Prostate gland (tissue), 2 donors: ENCODE measurements around the gene IQCC. TPM values are rescaled to one million over a fixed set of nuclear protein-coding genes. Genes with fewer than 3 reads are reported as not detected.
"Not testable (repeated sequence)": the region's sequence is repeated elsewhere in the genome, so short reads cannot be mapped to it uniquely, and the experiment has no call there.

Experiments
- DNase-seq: peaks from one replicate; pipeline ENCODE4 v3.0.0-alpha.2; 2019; ENCODE audit warnings: low spot score
- H3K27ac ChIP-seq, 2 donors: fragments of 200-600 bp; sonication (generic); 2 replicates each; pipeline ENCODE4 v1.5.1; 2017 to 2019
- H3K27me3 ChIP-seq: fragments of 200-600 bp; sonication (generic); replicated peaks from 2 replicates; pipeline ENCODE4 v1.5.1; 2019; ENCODE audit not compliant: insufficient read depth
- H3K36me3 ChIP-seq, 2 donors: fragments of 200-600 bp; sonication (generic); 1 replicate in 1 of 2; 2 replicates in 1 of 2; pipeline versions ENCODE4 v1.5.1 to v1.8.1; 2017 to 2019
- H3K4me1 ChIP-seq: fragments of 200-600 bp; sonication (generic); replicated peaks from 2 replicates; pipeline ENCODE4 v1.5.1; 2019
- H3K4me3 ChIP-seq, 2 donors: fragments of 200-600 bp; sonication (generic); 2 replicates each; pipeline ENCODE4 v1.5.1; 2017 to 2019
- H3K9me3 ChIP-seq: fragments of 200-600 bp; sonication (generic); 2 replicates; pipeline ENCODE4 v1.5.1; 2017
- CTCF ChIP-seq, 4 experiments: fragments of 200-600 bp in 2 of 4; fragments of 450-650 bp in 2 of 4; sonication (generic) in 2 of 4; IDR thresholded peaks; 1 replicate in 3 of 4; 2 replicates in 1 of 4; pipeline ENCODE4 v1.5.1; 2016 to 2019; ENCODE audit warnings: antibody characterized with exemption in 4 of 4, mild to moderate bottlenecking in 2 of 4, moderate library complexity in 2 of 4
- POLR2A ChIP-seq: fragments of 450-650 bp; IDR thresholded peaks from one replicate; pipeline ENCODE4 v1.6.1; 2016; ENCODE audit warnings: antibody characterized with exemption, mild to moderate bottlenecking
- POLR2AphosphoS5 ChIP-seq: sonication (generic); formaldehyde crosslinking; IDR thresholded peaks from one replicate; pipeline ENCODE4 v1.6.1; 2017; ENCODE audit warnings: antibody characterized with exemption
- WGBS: methylation state at CpG from one replicate; pipeline ENCODE4 v1.1.5; 2018; 5-methylcytosine and 5-hydroxymethylcytosine counted together
- intact Hi-C: fragments of 100-400 bp; cut with DNase I; formaldehyde crosslinking; loops from one replicate; pipeline ENCODE4 v1.14.2; 2022
- total RNA-seq, 2 donors: library from RNA; depleted of rRNA; stranded (reverse); fragments of >200 nt; gene quantifications; one replicate each; pipeline ENCODE4 v1.1.0, GENCODE V29; 2016

The IQCC gene
- total RNA-seq = 1 to 10 TPM; 5.2 to 5.6 TPM

- 4% methylated on average over 50 of the region's 77 CpGs for WGBS
- H3K36me3 ChIP-seq = no peaks in the 10 kb centered on the region
- peak in 1 of 4 experiments; percentile 11 for TF ChIP-seq CTCF (IDR thresholded peaks at IDR 0.05)
- TF ChIP-seq POLR2AphosphoS5 = peak; percentile 93
- peak; percentile 49 for TF ChIP-seq POLR2A
- DNase-seq = peak; percentile 83
- H3K4me3 ChIP-seq = peak within 1 kb of the TSS; percentile 52 to 61
- no peaks in the 10 kb centered on the region for H3K9me3 ChIP-seq
- H3K27ac ChIP-seq = peak within 1 kb of the TSS; percentile 37 to 58
- H3K4me1 ChIP-seq = peaks cover 10% of the 10 kb centered on the region
- intact Hi-C loops = no loop called here
- no peaks in the 10 kb centered on the region for H3K27me3 ChIP-seq
Measured at GRCh38 chr1:32205401-32206370, at the start of gene IQCC. IQCC (plus strand) TSS chr1:32205671; CDS start chr1:32205682, 11 bp downstream.

DNA sequence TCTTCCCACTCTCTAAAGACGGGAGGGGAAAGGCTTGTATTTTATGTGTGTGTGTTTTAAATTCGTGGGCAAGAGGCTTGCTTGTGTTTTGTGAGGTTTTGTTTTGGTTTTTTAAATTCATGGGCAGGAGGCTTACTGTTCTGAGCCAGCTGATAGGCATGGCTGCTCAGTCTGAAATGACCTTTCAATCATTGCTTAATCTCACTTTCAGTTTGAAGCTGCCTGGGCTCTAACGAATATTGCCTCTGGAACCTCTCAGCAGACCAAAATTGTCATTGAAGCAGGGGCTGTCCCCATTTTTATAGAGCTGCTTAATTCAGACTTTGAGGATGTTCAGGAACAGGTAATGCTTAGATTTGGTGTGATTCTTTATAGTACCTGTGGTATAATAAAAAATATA lies 46.3 kb upstream of the IQCC start:
- H3K36me3 ChIP-seq = peaks cover 4 to 29% of the 10 kb centered on the region in 2 donors
- no peak for TF ChIP-seq POLR2AphosphoS5
- no peak for TF ChIP-seq CTCF (IDR thresholded peaks at IDR 0.05)
- no peak for TF ChIP-seq POLR2A

GRCh38 chr1:32163405-32163804 lies 42.1 kb upstream of the IQCC start:
- no peak for DNase-seq
- Histone ChIP-seq H3K4me1 (no peaks in the 10 kb centered on the region), H3K36me3 (peaks cover 4 to 12% of the 10 kb centered on the region in 2 donors), H3K27me3 (no peaks in the 10 kb centered on the region), H3K4me3 (no peak overlapping the region), H3K9me3 (no peaks in the 10 kb centered on the region), H3K27ac (no peak overlapping the region)
- intact Hi-C loops = no loop called here
- WGBS = 79% methylated on average over 2 of the region's 2 CpGs
- TF ChIP-seq POLR2AphosphoS5 = no peak
- no peak for TF ChIP-seq POLR2A
- no peak for TF ChIP-seq CTCF (IDR thresholded peaks at IDR 0.05)

More for the DNA sequence above, 46.3 kb upstream of the IQCC start:
- Histone ChIP-seq H3K27ac (no peak overlapping the region), H3K4me3 (no peak overlapping the region), H3K9me3 (no peaks in the 10 kb centered on the region), H3K27me3 (no peaks in the 10 kb centered on the region), H3K4me1 (no peaks in the 10 kb centered on the region)
- 73% methylated on average over 3 of the region's 3 CpGs for WGBS
- intact Hi-C loops = no loop called here
- no peak for DNase-seq

- H3K4me3 ChIP-seq, H3K27ac ChIP-seq, H3K9me3 ChIP-seq, DNase-seq, H3K4me1 ChIP-seq, intact Hi-C loops, H3K27me3 ChIP-seq: not testable (repeated sequence)
- H3K36me3 ChIP-seq = peaks cover 12 to 16% of the 10 kb centered on the region in 2 donors
- WGBS = 94% methylated on average over 10 of the region's 10 CpGs
Measured at GRCh38 chr1:32165633-32166032, 39.8 kb upstream of the IQCC start.

- intact Hi-C loops = no loop called here
- peaks cover 4 to 12% of the 10 kb centered on the region in 2 donors for H3K36me3 ChIP-seq
- no peak overlapping the region for H3K4me3 ChIP-seq
- 74% methylated on average over 4 of the region's 4 CpGs for WGBS
- no peak overlapping the region for H3K27ac ChIP-seq
- DNase-seq = no peak
- no peaks in the 10 kb centered on the region for H3K27me3 ChIP-seq
- H3K4me1 ChIP-seq = no peaks in the 10 kb centered on the region
- H3K9me3 ChIP-seq = no peaks in the 10 kb centered on the region
- TF ChIP-seq POLR2A (no peak), CTCF (IDR thresholded peaks at IDR 0.05) (no peak), POLR2AphosphoS5 (no peak)
Measured at GRCh38 chr1:32170991-32171390, 34.5 kb upstream of the IQCC start.
